NCI-H1436 treated with DMSO at 0.1 percent for 48 hours (cell line): ENCODE measurements around the gene CCSAP.
"Not testable (repeated sequence)": the region's sequence is repeated elsewhere in the genome, so short reads cannot be mapped to it uniquely, and the experiment has no call there.

Source experiments
- DNase-seq: peaks from one replicate; lab custom pipeline; 2025; lab: John Stamatoyannopoulos, UW

CCSAP gene, protein sequence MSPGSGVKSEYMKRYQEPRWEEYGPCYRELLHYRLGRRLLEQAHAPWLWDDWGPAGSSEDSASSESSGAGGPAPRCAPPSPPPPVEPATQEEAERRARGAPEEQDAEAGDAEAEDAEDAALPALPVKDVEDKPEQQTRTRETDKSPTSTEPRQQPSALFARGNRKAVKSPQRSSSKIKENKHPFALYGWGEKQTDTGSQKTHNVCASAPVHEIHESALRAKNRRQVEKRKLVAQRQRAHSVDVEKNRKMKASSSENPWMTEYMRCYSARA

GRCh38 chr1:229342656-229343569 is at the start of gene CCSAP:
Gene CCSAP (minus strand): TSS chr1:229343047. CDS start chr1:229342465, 582 bp downstream.
- DNase-seq, result peak; percentile 65

- DNase-seq, result no peak
Measured at GRCh38 chr1:229390130-229390529, 47.3 kb upstream of the CCSAP start.

GRCh38 chr1:229388897-229389580 is 46.2 kb upstream of the CCSAP start:
- no peak for DNase-seq

GRCh38 chr1:229385853-229386456 is 43.1 kb upstream of the CCSAP start:
- DNase-seq, result no peak

DNA sequence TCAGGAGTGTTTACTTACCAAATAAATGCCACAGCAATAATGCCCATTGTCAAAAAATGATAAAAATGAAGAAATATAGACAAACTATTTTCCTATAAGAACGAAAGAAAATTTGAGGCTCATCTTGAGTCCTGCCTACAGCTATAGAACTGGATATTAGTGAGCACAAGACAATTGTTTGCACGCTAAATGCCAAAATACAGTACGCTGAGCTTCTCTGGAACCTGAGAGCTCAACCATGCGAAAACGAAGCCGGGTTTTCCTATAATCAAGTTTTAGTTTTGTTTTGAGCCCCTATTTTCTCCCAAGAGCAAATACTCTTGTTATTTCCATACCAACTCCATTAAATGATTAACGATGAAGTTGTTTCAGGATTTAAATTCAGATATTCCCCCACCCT is 42.0 kb upstream of the CCSAP start:
- DNase-seq, result no peak

DNA sequence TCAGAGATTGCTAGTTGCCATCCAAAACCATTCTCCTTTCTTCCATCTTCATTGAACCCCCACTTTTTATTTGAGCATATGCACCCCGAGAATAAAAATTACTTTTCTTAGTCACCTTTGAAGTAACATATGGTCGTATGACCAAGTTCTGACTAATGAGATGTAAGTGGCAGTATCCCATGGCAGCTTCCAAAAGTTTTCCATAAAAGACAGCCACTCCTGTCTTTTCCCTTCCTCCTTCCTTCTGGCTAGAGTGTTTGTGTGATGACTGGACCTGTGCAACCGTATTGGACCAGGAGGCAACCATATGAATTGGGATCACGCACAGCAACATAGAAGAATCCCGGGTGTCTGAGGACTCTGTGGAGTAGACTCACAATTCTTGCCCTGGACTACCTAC is 41.1 kb upstream of the CCSAP start:
- no peak for DNase-seq

GRCh38 chr1:229383188-229383587 is 40.3 kb upstream of the CCSAP start:
- no peak for DNase-seq

DNA sequence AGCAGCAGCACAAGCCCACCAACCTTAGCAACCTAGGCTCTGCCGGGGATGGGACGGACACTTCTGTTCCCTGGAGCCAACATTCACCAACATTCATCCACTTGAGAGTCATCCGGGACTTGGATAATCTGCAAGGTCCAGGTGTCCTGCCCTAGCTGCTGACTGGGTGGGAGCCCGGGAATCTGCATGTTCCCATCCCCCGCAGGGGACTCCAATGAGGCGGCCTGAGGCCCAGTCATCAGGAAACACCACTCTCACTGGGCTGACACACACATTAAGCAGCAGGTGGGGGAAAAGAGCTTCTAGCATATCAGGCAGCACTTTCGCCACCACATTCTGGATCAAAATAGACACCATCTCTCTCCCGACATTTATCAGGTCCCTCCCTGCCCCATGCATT is 38.4 kb upstream of the CCSAP start:
- no peak for DNase-seq

GRCh38 chr1:229380536-229381160 is 37.8 kb upstream of the CCSAP start:
- DNase-seq, result peak; percentile 66

DNA sequence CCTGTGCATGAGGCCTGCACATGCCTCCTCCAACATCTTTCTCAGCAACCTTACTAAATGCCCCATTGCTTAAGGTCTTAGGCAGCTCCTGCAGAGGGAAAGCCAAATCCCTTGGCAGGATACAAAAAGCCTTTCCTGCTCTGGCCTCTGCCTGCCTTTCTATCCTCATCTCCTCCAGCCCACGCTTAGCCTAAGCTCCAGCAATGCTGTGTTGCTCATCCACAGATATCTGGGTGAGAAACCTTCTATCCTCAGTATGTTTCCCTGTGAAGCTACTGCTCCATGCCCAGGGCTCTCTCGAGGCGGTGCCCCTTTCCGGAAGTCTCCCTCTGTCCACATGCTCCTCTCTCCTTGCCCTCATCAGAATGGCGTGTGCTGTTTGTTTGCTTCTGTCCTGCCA is 37.0 kb upstream of the CCSAP start:
- no peak for DNase-seq

- DNase-seq, result no peak
Measured at GRCh38 chr1:229378586-229379367, 35.9 kb upstream of the CCSAP start.

GRCh38 chr1:229378035-229378434 is 35.2 kb upstream of the CCSAP start:
- DNase-seq, result not testable (repeated sequence)

- DNase-seq, result no peak
Measured at GRCh38 chr1:229377429-229377828, 34.6 kb upstream of the CCSAP start.

DNA sequence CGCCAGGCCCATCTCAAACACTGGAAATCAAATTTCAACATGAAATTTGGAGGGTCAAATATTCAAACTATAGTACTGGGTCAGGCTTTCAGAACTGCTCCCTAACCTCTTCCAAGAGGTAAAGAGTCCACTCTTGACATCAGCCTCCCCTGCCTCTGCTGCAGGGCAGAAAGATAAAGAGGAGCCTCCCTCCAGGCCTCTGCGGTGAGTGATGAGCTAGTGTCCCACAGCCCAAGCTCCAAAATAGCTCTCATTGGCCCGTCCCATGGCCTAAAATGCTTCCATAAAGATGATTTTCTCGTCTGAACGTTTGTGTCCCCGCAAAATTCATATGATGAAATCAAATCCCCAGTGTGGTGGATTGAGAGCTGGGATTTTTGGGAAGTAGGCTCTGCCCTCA is 33.7 kb upstream of the CCSAP start:
- no peak for DNase-seq

GRCh38 chr1:229374485-229374884 is 31.6 kb upstream of the CCSAP start:
- no peak for DNase-seq

DNA sequence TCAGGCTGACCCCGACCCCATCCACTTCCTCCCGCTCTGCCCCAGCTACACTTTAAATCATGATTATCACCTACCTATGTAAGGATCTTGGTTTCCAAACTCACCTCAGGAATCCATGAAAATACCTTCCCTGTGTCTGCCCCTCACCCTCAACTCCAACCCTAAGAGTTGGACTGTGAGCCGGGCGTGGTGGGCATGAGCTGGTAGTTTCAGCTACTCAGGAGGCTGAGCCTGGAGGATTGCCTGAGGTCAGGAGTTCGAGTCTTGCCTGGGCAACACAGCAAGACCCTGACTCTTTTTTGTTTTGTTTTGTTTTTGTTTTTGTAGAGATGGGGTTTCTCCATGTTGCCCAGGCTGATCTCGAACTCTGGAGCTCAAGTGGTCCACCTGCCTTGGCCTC is 30.5 kb upstream of the CCSAP start:
- DNase-seq, result no peak

DNA sequence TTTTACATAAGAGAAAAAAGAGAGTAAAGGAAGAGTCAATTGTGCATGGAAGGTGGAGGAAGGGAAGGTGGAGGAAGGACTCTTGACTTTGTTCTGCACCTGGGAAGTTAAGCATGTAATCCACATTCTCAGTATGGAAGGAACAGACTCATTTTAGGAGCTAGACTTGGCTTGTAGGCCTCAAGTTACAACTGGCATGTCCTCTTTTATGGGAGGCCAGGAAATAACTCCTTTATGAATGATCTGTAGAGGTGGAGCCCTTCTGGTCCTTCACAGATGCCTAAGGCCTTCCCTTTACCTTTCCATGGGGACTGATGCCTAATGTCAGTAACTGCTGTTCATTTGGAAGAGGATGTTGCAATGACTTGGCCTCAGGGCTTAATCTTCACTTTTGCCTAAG is 29.4 kb upstream of the CCSAP start:
- no peak for DNase-seq

DNA sequence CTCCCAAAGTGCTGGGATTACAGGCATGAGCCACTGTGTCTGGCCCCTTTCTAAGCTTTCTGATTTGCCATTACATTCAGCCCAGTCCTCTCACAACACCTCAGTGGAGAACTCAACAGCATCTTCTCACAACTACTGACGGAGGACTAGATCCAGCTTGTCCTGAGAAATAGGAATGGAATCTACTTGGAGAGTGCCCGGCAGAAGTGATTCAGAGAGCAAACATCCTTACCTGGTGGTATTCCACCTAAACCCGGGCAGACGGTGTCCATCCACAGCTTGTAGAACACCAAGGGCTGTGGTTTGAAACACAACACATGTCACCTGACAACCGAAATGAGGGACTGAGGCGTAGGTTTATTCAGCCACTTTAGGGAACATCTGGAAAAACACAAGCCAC is 28.8 kb upstream of the CCSAP start:
- no peak for DNase-seq

DNA sequence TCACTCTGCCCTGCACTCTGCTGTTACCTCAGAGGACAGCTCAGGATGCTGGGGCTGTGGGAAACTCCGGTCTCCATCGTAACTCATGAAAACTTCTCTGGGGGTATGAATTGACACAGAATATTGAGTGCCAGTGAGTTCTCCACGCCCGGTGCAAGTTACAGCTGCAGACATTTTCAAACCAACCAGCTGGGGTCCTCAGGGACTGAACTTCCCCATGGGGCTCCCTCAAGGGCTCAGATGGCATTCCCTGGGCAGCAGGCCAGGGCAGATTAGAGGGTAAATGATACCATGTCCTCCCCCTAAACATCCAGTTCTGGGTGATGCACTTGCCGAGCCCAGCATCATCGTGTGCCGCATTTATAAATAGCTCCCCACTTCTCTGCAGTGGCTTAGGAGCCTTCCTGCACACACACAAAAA is 27.8 kb upstream of the CCSAP start:
- peak; percentile 67 for DNase-seq

- no peak for DNase-seq
Measured at GRCh38 chr1:229368347-229368746, 25.5 kb upstream of the CCSAP start.

GRCh38 chr1:229365569-229365968 is 22.7 kb upstream of the CCSAP start:
- DNase-seq, result no peak
